ENCODE results near the gene GPR39.
A peak's percentile ranks its signal among the peaks of the same experiment; 100 is the strongest.

GPR39 gene

GRCh38 chr2:132538331-132538855 lies 121.8 kb downstream of the GPR39 start:
- no peak overlapping the region for H3K4me3 Mint-ChIP-seq
- no peak overlapping the region for H3K27ac Mint-ChIP-seq
- no peak for TF ChIP-seq CTCF (IDR thresholded peaks at IDR 0.05)
- H3K27me3 Mint-ChIP-seq (ENCODE audit: low read depth, poor library complexity) = peaks cover 8% of the 10 kb centered on the region
- H3K9me3 Mint-ChIP-seq = peaks cover 48% of the 10 kb centered on the region
- H3K36me3 Mint-ChIP-seq (ENCODE audit: low read depth) = peaks cover 8% of the 10 kb centered on the region
- DNase-seq = no peak
- peaks cover 8% of the 10 kb centered on the region for H3K4me1 Mint-ChIP-seq

GRCh38 chr2:132540166-132540565 lies 123.6 kb downstream of the GPR39 start:
- Mint-ChIP-seq H3K36me3 (ENCODE audit: low read depth) (peaks cover 8% of the 10 kb centered on the region), H3K9me3 (peaks cover 47% of the 10 kb centered on the region), H3K4me3 (no peak overlapping the region), H3K27me3 (ENCODE audit: low read depth, poor library complexity) (peaks cover 5% of the 10 kb centered on the region), H3K27ac (no peak overlapping the region), H3K4me1 (peaks cover 14% of the 10 kb centered on the region)
- TF ChIP-seq CTCF (IDR thresholded peaks at IDR 0.05) = no peak
- no peak for DNase-seq

DNA sequence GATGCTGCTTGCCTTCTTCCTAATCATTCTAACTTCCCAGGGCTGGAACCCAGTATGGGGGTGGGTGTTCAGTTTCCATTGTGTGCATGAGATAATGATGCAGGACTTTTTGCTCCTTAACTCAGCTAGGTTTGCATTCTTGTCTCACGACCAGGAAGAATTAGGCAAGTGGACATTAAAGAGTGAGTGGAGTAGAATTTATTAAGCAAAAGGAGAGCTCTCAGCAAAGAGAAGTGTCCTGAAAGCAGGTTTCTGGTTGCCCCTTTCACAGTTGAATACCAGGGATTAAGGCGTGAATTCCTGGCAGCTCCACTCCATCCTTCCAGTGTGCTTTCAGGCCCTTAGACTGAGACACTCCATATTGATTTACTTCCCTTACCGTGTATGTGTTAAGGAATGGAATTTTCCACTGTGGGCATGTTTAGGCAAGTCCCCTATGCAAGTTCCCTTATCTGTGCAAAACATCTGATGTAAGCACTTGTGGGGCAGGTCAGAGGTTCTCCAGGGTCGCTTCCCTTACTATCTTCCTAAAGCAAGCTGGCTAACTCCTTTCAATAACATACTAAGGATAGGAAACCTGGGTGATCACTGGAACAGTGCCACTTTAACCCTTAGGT lies 126.5 kb downstream of the GPR39 start:
- peaks cover 28% of the 10 kb centered on the region for H3K4me1 Mint-ChIP-seq
- no peak overlapping the region for H3K4me3 Mint-ChIP-seq
- no peak for TF ChIP-seq CTCF (IDR thresholded peaks at IDR 0.05)
- peaks cover 25% of the 10 kb centered on the region for H3K9me3 Mint-ChIP-seq
- peaks cover 4% of the 10 kb centered on the region for H3K27me3 Mint-ChIP-seq (ENCODE audit: low read depth, poor library complexity)
- peak overlapping the region; percentile 15 for H3K27ac Mint-ChIP-seq
- peaks cover 8% of the 10 kb centered on the region for H3K36me3 Mint-ChIP-seq (ENCODE audit: low read depth)
- DNase-seq = no peak

- TF ChIP-seq CTCF (IDR thresholded peaks at IDR 0.05) = no peak
- DNase-seq = no peak
- Mint-ChIP-seq H3K27me3 (ENCODE audit: low read depth, poor library complexity) (peaks cover 4% of the 10 kb centered on the region), H3K36me3 (ENCODE audit: low read depth) (peaks cover 8% of the 10 kb centered on the region), H3K9me3 (peaks cover 25% of the 10 kb centered on the region), H3K27ac (no peak overlapping the region), H3K4me1 (peaks cover 33% of the 10 kb centered on the region), H3K4me3 (no peak overlapping the region)
Observed at GRCh38 chr2:132544006-132544630, 127.5 kb downstream of the GPR39 start.

DNA sequence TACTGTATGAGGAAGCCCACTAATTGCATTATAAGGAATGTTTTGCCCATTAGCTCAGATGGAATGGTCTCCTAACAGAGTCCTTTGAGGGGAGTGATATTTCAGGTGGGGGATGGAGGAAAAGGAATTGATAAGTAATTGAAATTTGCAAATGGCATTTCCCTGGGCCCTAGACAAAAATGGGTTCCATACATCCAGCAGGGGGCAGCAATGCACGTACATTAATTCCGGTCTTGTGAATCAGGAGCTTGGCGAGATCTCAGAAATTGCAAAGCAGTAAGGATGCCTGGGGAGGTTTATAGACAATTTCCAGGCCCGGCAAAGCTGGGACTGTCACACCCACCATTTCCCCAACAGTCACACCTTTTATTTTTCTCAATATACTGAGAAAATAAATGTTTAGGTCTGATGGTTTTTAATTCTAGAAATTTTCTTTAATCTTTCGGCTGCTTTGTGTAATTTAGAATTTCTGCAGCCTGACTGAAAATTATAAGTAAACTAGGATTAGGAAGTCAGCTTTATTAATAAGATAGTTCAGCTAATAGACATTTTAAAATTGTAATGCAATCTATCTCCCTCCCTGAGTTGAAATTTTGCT lies 130.6 kb downstream of the GPR39 start:
- no peak overlapping the region for H3K27ac Mint-ChIP-seq
- peaks cover 8% of the 10 kb centered on the region for H3K36me3 Mint-ChIP-seq (ENCODE audit: low read depth)
- DNase-seq = peak; percentile 77
- peaks cover 21% of the 10 kb centered on the region for H3K9me3 Mint-ChIP-seq
- no peaks in the 10 kb centered on the region for H3K27me3 Mint-ChIP-seq (ENCODE audit: low read depth, poor library complexity)
- peak; percentile 78 for TF ChIP-seq CTCF (IDR thresholded peaks at IDR 0.05)
- H3K4me3 Mint-ChIP-seq = no peak overlapping the region
- H3K4me1 Mint-ChIP-seq = peaks cover 33% of the 10 kb centered on the region
